Stimulated activated CD4-positive, alpha-beta T cell treated with anti-CD3 and anti-CD28 coated beads, Interleukin-15, amount 100 ng/mL, for 1 hour (primary cell): ENCODE data around the gene NUTF2.
"Not testable (repeated sequence)": the region's sequence is repeated elsewhere in the genome, so short reads cannot be mapped to it uniquely, and the experiment has no call there.

ENCODE experiments used
- DNase-seq, 2 donors: peaks; one replicate each; pipeline ENCODE4 v3.0.0-alpha.2; 2020; ENCODE audit warnings: low read depth in 1 of 2, low spot score in 1 of 2

The NUTF2 gene

DNA sequence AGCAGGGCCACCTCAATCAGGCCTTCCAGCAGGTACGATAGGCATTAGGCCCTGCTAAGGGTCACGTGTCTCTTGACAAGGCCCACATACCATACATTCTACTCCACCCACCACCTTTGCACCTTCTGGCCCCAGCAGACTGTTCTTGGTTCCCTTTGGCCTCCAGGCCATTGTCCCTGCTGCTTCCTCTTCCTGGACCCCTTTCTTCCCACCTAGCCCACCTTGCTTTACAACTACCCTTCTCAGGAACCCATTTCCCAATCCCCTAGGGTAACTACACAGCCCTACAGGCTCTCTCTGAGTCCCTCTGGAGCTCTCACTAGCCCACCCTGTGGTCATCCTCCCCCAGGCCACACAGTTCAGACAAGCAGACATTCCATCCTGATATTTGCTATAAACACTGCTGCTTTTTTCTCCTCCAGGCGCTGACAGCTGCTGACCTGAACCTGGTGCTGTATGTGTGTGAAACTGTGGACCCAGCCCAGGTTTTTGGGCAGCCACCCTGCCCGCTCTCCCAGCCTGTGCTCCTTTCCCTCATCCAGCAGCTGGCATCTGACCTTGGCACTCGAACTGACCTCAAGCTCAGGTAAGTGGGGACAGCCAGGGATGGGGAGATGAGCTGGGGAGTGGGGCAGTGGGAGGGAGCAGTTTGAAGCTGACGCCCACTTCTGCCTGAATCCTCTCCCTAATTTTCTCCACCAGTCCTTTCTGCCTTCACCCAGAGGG, 36.6 kb downstream of the NUTF2 start:
- no peak for DNase-seq

- peak; percentile 53 to 72 for DNase-seq
Measured at GRCh38 chr16:67883872-67884261, 37.1 kb downstream of the NUTF2 start.

DNA sequence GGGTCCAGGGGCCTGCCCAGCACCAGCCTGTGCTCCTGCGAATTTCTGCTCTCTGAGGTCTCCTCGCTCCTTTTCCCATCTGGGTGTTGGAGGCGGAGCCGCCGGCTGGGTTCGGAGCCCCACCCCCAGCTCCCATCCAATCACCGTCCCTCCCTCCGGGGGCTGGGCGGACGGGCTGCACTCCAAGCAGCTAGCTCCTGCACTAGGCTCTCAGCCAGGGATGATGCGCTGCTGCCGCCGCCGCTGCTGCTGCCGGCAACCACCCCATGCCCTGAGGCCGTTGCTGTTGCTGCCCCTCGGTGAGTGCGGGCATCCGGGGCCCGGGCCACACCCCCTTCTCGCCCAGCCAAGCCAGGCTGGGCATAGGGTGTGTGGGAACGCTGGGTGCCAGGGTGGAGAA, 38.0 kb downstream of the NUTF2 start, which contains the start of gene NRN1L:
Gene NRN1L (plus strand): TSS at position 202 of the 400 bp plus-strand sequence. CDS start 19 bp downstream, at position 221.
- no peak for DNase-seq

GRCh38 chr16:67885545-67885944, 38.8 kb downstream of the NUTF2 start:
- no peak for DNase-seq

- no peak for DNase-seq
Measured at GRCh38 chr16:67885976-67886375, 39.2 kb downstream of the NUTF2 start.

DNA sequence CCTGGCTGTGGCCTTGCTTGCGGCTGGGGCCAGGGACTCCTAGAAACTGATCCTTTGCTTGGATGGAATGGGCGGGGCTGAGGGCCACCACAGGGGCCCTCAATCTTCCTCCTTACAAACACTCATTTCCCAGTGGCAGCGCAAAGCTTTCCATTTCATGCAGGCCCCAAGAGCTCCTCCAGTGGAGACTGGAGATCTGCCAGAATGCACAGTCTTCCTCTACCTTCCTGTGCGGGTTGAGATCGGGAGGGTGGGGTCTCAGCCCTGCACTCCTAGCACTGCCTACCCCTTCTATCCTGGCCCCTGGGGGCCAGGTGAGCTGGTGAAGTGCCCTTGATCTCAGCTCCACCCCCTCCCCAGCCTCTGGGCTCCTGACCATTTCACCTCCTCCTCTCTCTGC, 39.7 kb downstream of the NUTF2 start:
- no peak for DNase-seq

DNA sequence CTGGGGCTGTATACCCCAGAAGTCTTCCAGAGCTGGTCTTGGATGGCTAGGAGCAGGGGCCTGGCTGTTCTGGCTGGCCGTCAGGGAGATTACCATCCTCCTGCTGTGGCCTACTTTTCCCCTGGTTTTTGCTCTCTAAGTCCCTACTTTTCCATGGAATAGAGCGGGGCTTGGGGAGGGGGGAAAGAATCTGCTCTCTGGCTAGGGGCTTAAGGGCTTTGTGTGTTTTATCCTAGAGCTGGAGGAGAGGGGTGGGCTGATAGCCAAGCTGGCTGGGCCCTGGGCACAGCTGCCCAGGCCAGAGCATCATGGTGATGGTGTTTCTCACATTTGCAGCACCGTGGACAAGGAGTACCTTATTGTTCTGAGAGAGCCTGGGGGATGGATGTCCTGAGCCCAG, 41.6 kb downstream of the NUTF2 start:
- DNase-seq = no peak

- no peak for DNase-seq
Measured at GRCh38 chr16:67892375-67892774, 45.6 kb downstream of the NUTF2 start.

DNA sequence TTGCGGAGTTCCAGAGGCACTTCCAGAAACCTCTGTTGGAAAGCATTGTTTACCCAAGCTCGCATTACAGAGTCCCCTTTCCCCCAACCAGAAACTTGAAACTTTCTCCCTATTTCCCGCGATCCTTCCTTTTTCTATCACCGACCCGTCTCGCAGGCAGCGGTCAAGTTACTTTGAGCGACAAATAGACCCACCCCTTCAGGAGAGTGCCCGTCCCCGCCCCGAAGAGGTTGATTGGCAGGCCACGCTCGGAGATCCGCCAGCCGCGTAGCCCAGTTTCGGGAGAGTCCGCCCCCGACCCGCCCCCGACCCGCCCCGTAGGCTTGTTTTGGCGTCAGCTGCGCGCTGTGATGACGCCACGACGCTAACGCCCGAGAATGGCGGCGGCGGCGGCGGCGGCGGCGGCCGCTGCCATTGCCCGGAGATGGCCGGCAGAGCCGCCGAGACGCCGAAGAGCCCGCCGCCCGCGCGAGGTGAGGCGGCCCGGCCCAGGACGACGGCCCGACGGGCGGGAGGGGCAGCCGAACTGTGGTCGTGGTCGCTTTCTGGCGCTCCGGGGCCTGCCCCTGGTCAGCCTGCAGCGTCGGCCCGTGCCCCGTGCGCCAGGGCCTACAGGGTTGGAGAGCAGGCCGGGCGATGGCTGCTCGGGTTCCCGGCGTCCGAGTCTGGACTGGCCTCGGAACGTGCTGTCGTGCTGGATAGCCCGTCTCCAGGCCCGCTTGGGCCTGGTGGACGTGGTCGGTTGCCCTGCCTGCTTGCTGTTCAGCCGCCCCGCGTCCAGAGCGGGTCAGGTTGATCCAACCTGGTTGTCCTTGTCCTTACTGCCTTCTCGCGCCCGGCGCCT, 46.4 kb downstream of the NUTF2 start, which contains the start of gene PSKH1:
Gene PSKH1 (plus strand): TSS at position 356 of the 844 bp plus-strand sequence. CDS start 15,496 bp downstream, outside the sequence.
- peak; percentile 82 to 90 for DNase-seq

DNA sequence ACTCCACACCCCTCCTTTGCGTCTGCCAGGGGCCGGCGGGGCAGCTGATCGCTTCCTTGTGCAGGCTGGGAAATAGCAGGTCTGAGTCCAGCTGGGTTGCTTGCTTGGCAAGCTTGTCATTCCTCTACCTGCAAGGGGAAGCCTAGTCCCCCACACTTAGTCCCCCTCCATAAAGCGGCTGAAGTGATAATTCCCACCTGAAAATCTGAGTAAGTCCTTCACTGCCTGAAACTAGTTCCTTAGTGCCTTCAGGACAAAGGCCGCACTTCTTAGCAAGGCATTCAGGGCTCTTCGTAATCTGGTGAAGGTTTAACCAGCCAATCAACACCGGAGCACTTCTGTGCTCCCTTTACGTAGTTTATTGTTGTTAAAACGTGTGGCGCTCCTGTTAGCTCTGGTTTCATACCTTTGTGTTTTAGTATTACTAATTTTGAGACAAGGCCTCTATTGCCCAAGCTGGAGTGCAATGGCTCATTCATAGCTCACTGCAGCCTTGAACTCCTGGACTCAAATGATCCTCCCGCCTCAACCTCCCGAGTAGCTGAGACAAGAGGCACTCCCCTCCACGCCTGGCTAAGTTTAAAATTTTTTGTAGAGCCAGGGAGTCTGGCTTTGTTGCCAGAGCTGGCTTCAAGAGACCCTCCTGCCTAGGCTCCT, 47.1 kb downstream of the NUTF2 start:
- no peak for DNase-seq

GRCh38 chr16:67897231-67897630, 50.5 kb downstream of the NUTF2 start:
- no peak for DNase-seq

GRCh38 chr16:67901734-67902133, 55.0 kb downstream of the NUTF2 start:
- no peak for DNase-seq

- DNase-seq = no peak
Measured at GRCh38 chr16:67902831-67903230, 56.1 kb downstream of the NUTF2 start.

DNA sequence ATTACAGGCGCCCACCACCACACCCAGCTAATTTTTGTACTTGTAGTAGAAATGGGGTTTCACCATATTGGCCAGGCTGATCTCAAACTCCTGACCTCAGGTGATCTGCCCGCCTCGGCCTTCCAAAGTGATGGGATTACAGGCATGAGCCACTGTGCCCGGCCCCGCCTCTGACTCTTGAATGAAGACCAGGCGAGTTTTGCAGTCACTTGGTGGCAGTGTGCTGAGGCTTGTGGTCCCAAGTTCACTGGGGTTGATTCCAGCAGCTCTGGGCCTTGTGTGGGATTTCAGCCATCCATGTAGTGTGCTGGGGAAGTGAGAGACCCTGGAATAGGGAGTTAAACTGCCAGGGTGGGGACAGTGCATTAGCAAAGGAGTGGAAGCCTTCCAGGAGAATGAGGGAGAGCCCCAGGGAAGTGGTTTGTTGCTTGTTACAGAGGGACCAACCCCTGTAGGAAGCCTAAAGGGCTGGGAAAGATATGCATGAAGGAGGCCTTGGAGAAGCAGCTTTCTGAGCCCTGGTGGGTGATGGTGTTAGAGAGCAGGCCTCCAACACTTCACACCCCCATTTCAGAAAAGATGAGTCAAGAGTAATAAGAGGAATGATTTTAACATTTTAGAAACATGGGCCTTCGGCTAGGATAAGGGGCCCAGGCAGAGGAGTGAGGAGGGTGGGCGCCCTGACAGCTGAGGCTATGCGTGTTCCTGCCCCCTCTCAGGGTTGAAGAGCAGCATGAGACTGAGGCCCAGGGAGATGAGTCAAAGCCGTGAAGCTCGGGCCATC, 60.9 kb downstream of the NUTF2 start:
- no peak for DNase-seq

DNA sequence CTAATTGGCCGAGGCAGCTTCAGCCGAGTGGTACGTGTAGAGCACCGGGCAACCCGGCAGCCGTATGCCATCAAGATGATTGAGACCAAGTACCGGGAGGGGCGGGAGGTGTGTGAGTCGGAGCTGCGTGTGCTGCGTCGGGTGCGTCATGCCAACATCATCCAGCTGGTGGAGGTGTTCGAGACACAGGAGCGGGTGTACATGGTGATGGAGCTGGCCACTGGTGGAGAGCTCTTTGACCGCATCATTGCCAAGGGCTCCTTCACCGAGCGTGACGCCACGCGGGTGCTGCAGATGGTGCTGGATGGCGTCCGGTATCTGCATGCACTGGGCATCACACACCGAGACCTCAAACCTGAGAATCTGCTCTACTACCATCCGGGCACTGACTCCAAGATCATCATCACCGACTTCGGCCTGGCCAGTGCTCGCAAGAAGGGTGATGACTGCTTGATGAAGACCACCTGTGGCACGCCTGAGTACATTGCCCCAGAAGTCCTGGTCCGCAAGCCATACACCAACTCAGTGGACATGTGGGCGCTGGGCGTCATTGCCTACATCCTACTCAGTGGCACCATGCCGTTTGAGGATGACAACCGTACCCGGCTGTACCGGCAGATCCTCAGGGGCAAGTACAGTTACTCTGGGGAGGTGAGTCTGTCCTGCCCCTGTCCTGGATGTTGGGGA, 62.5 kb downstream of the NUTF2 start:
- DNase-seq = no peak

DNA sequence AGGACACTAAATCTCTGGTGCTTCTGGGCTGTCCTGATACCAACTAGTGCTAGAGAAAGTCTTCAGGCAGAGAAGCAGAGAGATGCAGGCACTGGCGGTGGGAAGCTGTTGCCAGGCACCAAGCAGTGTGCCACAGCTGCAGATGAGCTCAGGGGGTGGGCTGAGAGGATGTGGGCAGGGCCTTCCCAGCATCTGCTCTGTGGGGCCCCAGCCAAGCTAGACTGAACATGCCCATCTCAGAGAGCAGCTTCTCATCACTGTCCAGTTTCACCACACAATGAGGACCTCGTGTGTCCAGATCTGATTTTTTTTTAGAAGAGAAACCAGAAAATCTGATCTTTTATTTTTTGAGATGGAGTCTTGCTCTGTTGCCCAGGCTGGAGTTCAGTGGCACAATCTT, 63.4 kb downstream of the NUTF2 start:
- DNase-seq = no peak

DNA sequence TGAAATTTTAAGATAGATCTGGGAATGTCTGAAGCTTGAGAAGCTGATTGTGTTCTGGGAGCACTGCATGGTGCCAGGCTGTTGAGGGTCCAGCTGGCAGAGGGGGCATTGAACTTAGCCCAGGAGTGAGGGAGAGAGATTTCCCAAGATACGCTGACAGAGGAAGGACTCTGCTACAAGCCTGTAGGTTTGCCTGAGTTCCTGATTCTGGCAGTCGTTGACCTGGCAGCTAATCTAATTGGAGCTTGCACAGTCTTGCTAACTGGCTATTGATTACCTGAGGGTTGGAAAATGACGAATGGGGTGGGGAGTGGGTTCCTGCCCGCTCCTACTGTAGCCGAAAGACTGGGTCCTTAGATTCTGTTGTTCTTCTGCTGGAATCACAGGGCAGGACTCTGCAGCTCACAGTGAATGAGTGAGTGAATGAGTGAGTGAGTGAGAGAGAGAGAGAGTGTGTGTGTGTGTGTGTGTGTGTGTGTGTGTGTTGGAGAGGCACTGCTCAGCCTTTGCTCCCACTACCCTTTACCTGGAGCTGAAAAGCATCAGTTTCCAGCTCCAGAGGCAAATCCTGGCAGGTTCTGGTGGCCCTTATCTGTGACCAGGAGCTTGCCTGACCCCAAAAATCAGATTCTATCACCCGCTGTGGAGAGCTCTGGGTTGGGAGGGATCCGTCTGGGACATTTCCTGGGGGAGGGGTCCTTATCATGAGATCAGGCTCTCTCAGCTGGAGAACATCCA, 68.2 kb downstream of the NUTF2 start:
- DNase-seq = no peak

DNA sequence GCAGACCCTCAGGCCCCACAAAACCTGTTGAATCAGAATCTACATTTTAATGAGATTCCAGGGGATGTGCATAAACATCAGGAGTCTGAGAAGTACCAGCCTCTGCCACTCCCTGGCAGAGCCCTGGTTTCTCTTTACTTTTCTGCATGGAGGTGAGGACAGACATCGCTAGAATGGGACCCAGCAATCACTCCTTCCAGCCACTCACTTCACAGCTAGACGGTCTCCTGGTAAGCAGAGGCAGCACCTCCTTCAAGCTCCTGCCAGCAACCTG, 68.7 kb downstream of the NUTF2 start:
- DNase-seq = not testable (repeated sequence)

DNA sequence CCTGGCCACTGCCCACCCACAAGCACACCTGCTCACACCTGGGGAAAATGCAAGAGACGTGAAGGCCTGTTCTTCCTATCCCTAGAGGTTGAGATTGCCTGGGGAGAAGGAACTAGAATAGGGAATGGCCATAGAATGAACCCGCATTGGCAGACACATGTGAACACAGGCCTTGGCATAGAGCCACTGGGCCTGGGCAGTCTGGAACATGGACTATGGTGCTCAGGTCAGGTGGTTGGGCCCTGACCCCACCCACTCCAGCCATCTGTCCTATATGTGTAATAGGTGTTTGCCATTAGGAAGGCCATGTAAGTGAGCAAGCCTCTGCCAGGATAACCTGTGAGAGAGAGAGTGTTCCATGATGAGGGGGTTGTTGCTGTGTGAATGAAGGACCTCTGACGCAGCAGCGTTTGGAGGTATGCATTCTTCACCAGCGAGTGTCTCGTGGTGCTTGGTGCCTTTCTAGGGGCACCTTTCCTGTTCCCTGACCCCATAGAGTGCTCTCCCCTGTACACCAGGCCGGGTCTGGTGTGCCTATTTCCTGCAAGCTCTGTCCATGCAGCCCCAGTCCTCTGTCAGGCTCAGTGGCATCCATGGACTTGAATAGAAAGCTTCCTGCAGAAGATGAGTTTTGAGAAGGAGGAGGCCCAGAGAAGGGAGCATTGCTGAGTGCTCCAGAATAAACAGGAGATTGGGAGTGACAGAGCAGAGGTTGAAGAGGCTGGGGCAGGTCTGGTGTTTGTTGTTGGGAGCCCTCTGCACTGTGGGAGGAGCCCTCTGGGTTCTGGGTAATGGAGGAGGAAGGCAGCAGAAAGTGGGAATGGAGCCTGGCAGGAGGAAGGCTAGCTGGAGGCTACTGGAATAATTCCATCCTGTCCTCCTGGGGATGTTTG, 69.3 kb downstream of the NUTF2 start:
- no peak for DNase-seq
